OCI-LY7 (cell line): ENCODE data around the gene IKBKE. TPM values are rescaled to one million over a fixed set of nuclear protein-coding genes. Genes with fewer than 3 reads are reported as not detected.
A peak's percentile ranks its signal among the peaks of the same experiment; 100 is the strongest.

Experiments used
- BruUV-seq: library from RNA; stranded (reverse); fragments of 400-500 nt; replicated peaks from 2 replicates; lab custom pipeline; 2021; lab: Mats Ljungman, UMichigan
- CTCF ChIA-PET: fragments of 300-600 bp; sonication (Branson Sonifier 250); formaldehyde crosslinking; loops from one replicate; lab custom pipeline; 2022; ENCODE audit warnings: antibody characterized with exemption; ENCODE audit not compliant: unreplicated experiment; lab: Charles Lee
- POLR2A ChIA-PET: fragments of 300-600 bp; sonication (Branson Sonifier 250); formaldehyde crosslinking; loops from one replicate; lab custom pipeline; 2022; ENCODE audit warnings: antibody characterized with exemption; lab: Charles Lee
- DNase-seq: peaks from one replicate; pipeline ENCODE4 v3.0.0-alpha.2; 2015; ENCODE audit warnings: low spot score
- H2AFZ ChIP-seq: fragments of 200-600 bp; sonication (generic), shearing (Covaris generic); 2 replicates; pipeline ENCODE4 v1.6.1; 2014; ENCODE audit warnings: mild to moderate bottlenecking, antibody characterized with exemption, low read length, moderate library complexity
- H3K27ac ChIP-seq: fragments of 200-600 bp; sonication (generic); 2 replicates; pipeline ENCODE4 v1.5.1; 2014; ENCODE audit warnings: mixed run types, low read depth, mild to moderate bottlenecking, moderate library complexity, low read length, inconsistent platforms; ENCODE audit not compliant: poor library complexity, severe bottlenecking
- H3K36me3 ChIP-seq: fragments of 200-600 bp; sonication (generic); 2 replicates; pipeline ENCODE4 v1.6.1; 2014; ENCODE audit warnings: mild to moderate bottlenecking, antibody characterized with exemption, low read length, moderate library complexity, mixed read lengths; ENCODE audit not compliant: insufficient read depth
- H3K4me1 ChIP-seq: fragments of 200-600 bp; sonication (generic); 2 replicates; pipeline ENCODE4 v1.5.1; 2014; ENCODE audit warnings: mild to moderate bottlenecking, low read length; ENCODE audit not compliant: insufficient read depth, poor library complexity, severe bottlenecking
- H3K4me2 ChIP-seq: fragments of 200-600 bp; sonication (generic); 2 replicates; pipeline ENCODE4 v1.6.1; 2014; ENCODE audit warnings: mild to moderate bottlenecking, low read length
- H3K4me3 ChIP-seq: fragments of 200-600 bp; sonication (generic); 2 replicates; pipeline ENCODE4 v1.5.1; 2014; ENCODE audit warnings: mild to moderate bottlenecking, low read depth, low read length; ENCODE audit not compliant: poor library complexity, severe bottlenecking
- H3K79me2 ChIP-seq: fragments of 200-600 bp; sonication (generic); 2 replicates; pipeline ENCODE4 v1.6.1; 2016; ENCODE audit warnings: low read depth, mild to moderate bottlenecking, low read length, moderate library complexity, mixed read lengths; ENCODE audit not compliant: insufficient read depth
- H3K9me2 ChIP-seq: fragments of 200-600 bp; sonication (generic); 2 replicates; pipeline ENCODE4 v1.6.1; 2016; ENCODE audit warnings: mild to moderate bottlenecking, low read length, mixed read lengths; ENCODE audit not compliant: insufficient read depth
- H3K9me3 ChIP-seq: fragments of 200-600 bp; sonication (generic); 2 replicates; pipeline ENCODE4 v1.6.1; 2014; ENCODE audit warnings: mild to moderate bottlenecking, mixed run types, low read length, mixed read lengths
- H4K20me1 ChIP-seq: fragments of 200-600 bp; sonication (generic); 2 replicates; pipeline ENCODE4 v1.6.1; 2014; ENCODE audit warnings: mild to moderate bottlenecking, antibody characterized with exemption, low read length, moderate library complexity, mixed read lengths; ENCODE audit not compliant: insufficient read depth
- CTCF ChIP-seq: fragments of 200-600 bp; sonication (generic); conservative IDR thresholded peaks from 2 replicates; pipeline ENCODE4 v1.5.1; 2014; ENCODE audit warnings: mild to moderate bottlenecking, antibody characterized with exemption, low read length, moderate library complexity, mixed read lengths
- EZH2phosphoT487 ChIP-seq: fragments of 200-600 bp; sonication (generic); IDR thresholded peaks from 2 replicates; pipeline ENCODE4 v1.6.1; 2018; ENCODE audit warnings: low read depth, borderline replicate concordance, mild to moderate bottlenecking, mixed run types, antibody characterized with exemption, low read length, moderate library complexity, mixed read lengths
- intact Hi-C: fragments of 100-400 bp; cut with micrococcal nuclease; formaldehyde crosslinking; loops from one replicate; pipeline ENCODE4 v1.10.0; 2022; ENCODE audit not compliant: unreplicated experiment
- total RNA-seq, 2 experiments: library from RNA; depleted of rRNA in 1 of 2; stranded (reverse); fragments of >200 nt in 1 of 2; shearing (Covaris generic) in 1 of 2; gene quantifications; 2 replicates each; pipeline ENCODE4 v1.2.3, GENCODE V29; 2014 to 2022

IKBKE gene
- total RNA-seq, 2 experiments from 2014 or later: 23.9 to 38.5 TPM

- CTCF ChIA-PET: interaction anchor here (0.6 kb wide), 1 partner anchor 21 kb away, joined by 4 read pairs; no protein-coding TSS in a partner anchor
- H3K9me2 ChIP-seq: no peaks in the 10 kb centered on the region
- no peak overlapping the region for H2AFZ ChIP-seq
- peaks cover 19% of the 10 kb centered on the region for H3K4me1 ChIP-seq
- intact Hi-C loops: no loop called here
- no peaks in the 10 kb centered on the region for H4K20me1 ChIP-seq
- BruUV-seq: no TSS peak
- peak; percentile 50 for DNase-seq
- H3K9me3 ChIP-seq: no peaks in the 10 kb centered on the region
- no peaks in the 10 kb centered on the region for H3K36me3 ChIP-seq
- H3K79me2 ChIP-seq: no peaks in the 10 kb centered on the region
- TF ChIP-seq CTCF (no peak), EZH2phosphoT487 (no peak)
- POLR2A ChIA-PET: interaction anchor here (0.5 kb wide), 2 partner anchors 14 to 98 kb away, joined by 3 to 4 read pairs; no protein-coding TSS in a partner anchor
- H3K4me2 ChIP-seq: no peak overlapping the region; the same call in 1 of the 2 replicates
- H3K4me3 ChIP-seq: no peak overlapping the region
- H3K27ac ChIP-seq: no peak overlapping the region
These were observed 56.0 kb downstream of the IKBKE start for GRCh38 chr1:206526064-206526911.

GRCh38 chr1:206529425-206529824 lies 59.1 kb downstream of the IKBKE start:
- no peaks in the 10 kb centered on the region for H3K9me2 ChIP-seq

More at GRCh38 chr1:206529425-206529824, 59.1 kb downstream of the IKBKE start:
- no TSS peak for BruUV-seq
- TF ChIP-seq EZH2phosphoT487 (no peak), CTCF (no peak)
- no peak overlapping the region for H2AFZ ChIP-seq
- H3K27ac ChIP-seq: no peak overlapping the region
- peaks cover 19% of the 10 kb centered on the region for H3K4me1 ChIP-seq
- no peaks in the 10 kb centered on the region for H3K9me3 ChIP-seq
- no peaks in the 10 kb centered on the region for H3K36me3 ChIP-seq
- H3K4me2 ChIP-seq: no peak overlapping the region
- intact Hi-C loops: no loop called here
- DNase-seq: no peak
- H3K79me2 ChIP-seq: no peaks in the 10 kb centered on the region
- CTCF ChIA-PET: no interaction called here
- H3K4me3 ChIP-seq: no peak overlapping the region
- no peaks in the 10 kb centered on the region for H4K20me1 ChIP-seq
- POLR2A ChIA-PET: no interaction called here
